A549 (cell line): ENCODE data around the gene SLC7A8.

ENCODE experiments used
- BHLHE40 ChIP-seq: IDR thresholded peaks from 2 replicates; pipeline ENCODE4 v1.6.1; 2012; ENCODE audit warnings: low read depth, low read length, inconsistent platforms
- CTCF ChIP-seq: fragments of >200 bp; sonication (Bioruptor Twin); formaldehyde crosslinking; IDR thresholded peaks from 3 replicates; pipeline ENCODE4 v1.5.1; 2016
- HDAC2 ChIP-seq: fragments of 200-600 bp; sonication (generic); IDR thresholded peaks from 2 replicates; pipeline ENCODE4 v1.6.1; 2016
- POLR2AphosphoS2 ChIP-seq: conservative IDR thresholded peaks from 2 replicates; pipeline ENCODE4 v1.6.1; 2012; ENCODE audit warnings: low read length, improper control_type of control experiment, inconsistent platforms

GRCh38 chr14:23164949-23165348 is 18.5 kb downstream of the SLC7A8 start:
- TF ChIP-seq HDAC2 (no peak), POLR2AphosphoS2 (no peak), CTCF (no peak), BHLHE40 (no peak)
